ENCODE results near the gene ACD.
"Not testable (repeated sequence)": the region's sequence is repeated elsewhere in the genome, so short reads cannot be mapped to it uniquely, and the experiment has no call there.

Gene ACD

GRCh38 chr16:67659675-67660563 is at the start of gene ACD:
Gene ACD, minus strand, starts transcription at chr16:67660260. Its CDS starts 40 bp downstream, at chr16:67660220.
- peak; percentile 92 for DNase-seq

- DNase-seq, result no peak
Measured at GRCh38 chr16:67709050-67709449, 49.0 kb upstream of the ACD start.

GRCh38 chr16:67708368-67708771 is 48.3 kb upstream of the ACD start:
- DNase-seq, result no peak

GRCh38 chr16:67707790-67708189 is 47.7 kb upstream of the ACD start:
- no peak for DNase-seq

GRCh38 chr16:67707210-67707609 is 47.1 kb upstream of the ACD start:
- DNase-seq, result no peak

GRCh38 chr16:67704110-67704509 is 44.0 kb upstream of the ACD start:
- no peak for DNase-seq

GRCh38 chr16:67703626-67704025 is 43.6 kb upstream of the ACD start:
- no peak for DNase-seq

- no peak for DNase-seq
Measured at GRCh38 chr16:67702130-67702529, 42.1 kb upstream of the ACD start.

GRCh38 chr16:67701420-67701819 is 41.4 kb upstream of the ACD start:
- DNase-seq, result no peak

GRCh38 chr16:67699265-67699664 is 39.2 kb upstream of the ACD start:
- no peak for DNase-seq

GRCh38 chr16:67697422-67698185 is 37.5 kb upstream of the ACD start:
- no peak for DNase-seq

- no peak for DNase-seq
Measured at GRCh38 chr16:67694611-67695010, 34.6 kb upstream of the ACD start.

GRCh38 chr16:67693517-67694285 is 33.6 kb upstream of the ACD start:
- DNase-seq, result not testable (repeated sequence)

GRCh38 chr16:67685388-67686112 is 25.5 kb upstream of the ACD start:
- DNase-seq, result no peak

- DNase-seq, result no peak
Measured at GRCh38 chr16:67683767-67684166, 23.7 kb upstream of the ACD start.

GRCh38 chr16:67679935-67680897 is 20.2 kb upstream of the ACD start:
- no peak for DNase-seq

- no peak for DNase-seq
Measured at GRCh38 chr16:67678354-67679023, 18.4 kb upstream of the ACD start.

- no peak for DNase-seq
Measured at GRCh38 chr16:67677712-67678111, 17.7 kb upstream of the ACD start.

- no peak for DNase-seq
Measured at GRCh38 chr16:67676939-67677338, 16.9 kb upstream of the ACD start.

GRCh38 chr16:67676516-67676915 is 16.5 kb upstream of the ACD start:
- no peak for DNase-seq

GRCh38 chr16:67675999-67676398 is 15.9 kb upstream of the ACD start:
- DNase-seq, result no peak
